ENCODE results near the gene DENND1A. TPM values are rescaled to one million over a fixed set of nuclear protein-coding genes. Genes with fewer than 3 reads are reported as not detected.
"Not testable (repeated sequence)": the region's sequence is repeated elsewhere in the genome, so short reads cannot be mapped to it uniquely, and the experiment has no call there.

The DENND1A gene
- total and polyA plus RNA-seq, 2 experiments from 2014 or later = 13.1 to 28.7 TPM

- Histone ChIP-seq H3K79me2 (replicated peaks; ENCODE audit: insufficient read depth) (no peaks in the 10 kb centered on the region), H3K27ac (ENCODE audit: low read depth) (no peak overlapping the region), H3K4me1 (ENCODE audit: insufficient read depth) (no peaks in the 10 kb centered on the region; the same call in 1 of the 2 replicates), H3K4me3 (no peak overlapping the region), H3K36me3 (ENCODE audit: insufficient read depth) (no peaks in the 10 kb centered on the region), H4K20me1 (replicated peaks; ENCODE audit: insufficient read depth) (no peaks in the 10 kb centered on the region; the same call in 1 of the 2 replicates), H3K27me3 (ENCODE audit: insufficient read depth) (no peaks in the 10 kb centered on the region), H2AFZ (no peak overlapping the region), H3K4me2 (no peak overlapping the region), H3K9me2 (ENCODE audit: insufficient read depth) (no peaks in the 10 kb centered on the region), H3F3A (replicated peaks; ENCODE audit: low read depth) (peaks cover 10% of the 10 kb centered on the region; the same call in 1 of the 2 replicates)
- H3K4me1 Mint-ChIP-seq = peaks cover 16% of the 10 kb centered on the region
- no peaks in the 10 kb centered on the region for H3K9me3 Mint-ChIP-seq
- TF ChIP-seq, protein P1, sequence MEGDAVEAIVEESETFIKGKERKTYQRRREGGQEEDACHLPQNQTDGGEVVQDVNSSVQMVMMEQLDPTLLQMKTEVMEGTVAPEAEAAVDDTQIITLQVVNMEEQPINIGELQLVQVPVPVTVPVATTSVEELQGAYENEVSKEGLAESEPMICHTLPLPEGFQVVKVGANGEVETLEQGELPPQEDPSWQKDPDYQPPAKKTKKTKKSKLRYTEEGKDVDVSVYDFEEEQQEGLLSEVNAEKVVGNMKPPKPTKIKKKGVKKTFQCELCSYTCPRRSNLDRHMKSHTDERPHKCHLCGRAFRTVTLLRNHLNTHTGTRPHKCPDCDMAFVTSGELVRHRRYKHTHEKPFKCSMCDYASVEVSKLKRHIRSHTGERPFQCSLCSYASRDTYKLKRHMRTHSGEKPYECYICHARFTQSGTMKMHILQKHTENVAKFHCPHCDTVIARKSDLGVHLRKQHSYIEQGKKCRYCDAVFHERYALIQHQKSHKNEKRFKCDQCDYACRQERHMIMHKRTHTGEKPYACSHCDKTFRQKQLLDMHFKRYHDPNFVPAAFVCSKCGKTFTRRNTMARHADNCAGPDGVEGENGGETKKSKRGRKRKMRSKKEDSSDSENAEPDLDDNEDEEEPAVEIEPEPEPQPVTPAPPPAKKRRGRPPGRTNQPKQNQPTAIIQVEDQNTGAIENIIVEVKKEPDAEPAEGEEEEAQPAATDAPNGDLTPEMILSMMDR (conservative IDR thresholded peaks at IDR 0.05; ENCODE audit: low read depth in 2 of 2) = peak; percentile 81 to 82
- TF ChIP-seq STAT1 (IDR thresholded peaks at IDR 0.05; ENCODE audit: unreplicated experiment) = no peak
- H3K27ac Mint-ChIP-seq = no peak overlapping the region
- DNase-seq (ENCODE audit: low spot score) (peak; percentile 82), ATAC-seq (peak; percentile 64)
- no peak overlapping the region for H3K4me3 Mint-ChIP-seq
- peaks cover 9% of the 10 kb centered on the region for H3K27me3 Mint-ChIP-seq (ENCODE audit: insufficient read depth, low read depth, poor library complexity)
- H3K36me3 Mint-ChIP-seq (ENCODE audit: low read depth) = no peaks in the 10 kb centered on the region
These were observed 530.0 kb downstream of the DENND1A start for GRCh38 chr9:123399803-123400378.

- not testable (repeated sequence) for H3K9me3 Mint-ChIP-seq; DNase-seq (ENCODE audit: low spot score); H3K27ac ChIP-seq (ENCODE audit: low read depth); H3K27me3 ChIP-seq (ENCODE audit: insufficient read depth); ATAC-seq; H4K20me1 ChIP-seq (replicated peaks; ENCODE audit: insufficient read depth); H3K27ac Mint-ChIP-seq; H3K79me2 ChIP-seq (replicated peaks; ENCODE audit: insufficient read depth); H3K9me2 ChIP-seq (ENCODE audit: insufficient read depth); H3K36me3 Mint-ChIP-seq (ENCODE audit: low read depth); H2AFZ ChIP-seq; H3K4me2 ChIP-seq; H3K36me3 ChIP-seq (ENCODE audit: insufficient read depth); H3K4me1 ChIP-seq (ENCODE audit: insufficient read depth); H3K4me3 ChIP-seq; H3K4me3 Mint-ChIP-seq
- peaks cover 10% of the 10 kb centered on the region; the same call in 1 of the 2 replicates for H3F3A ChIP-seq (replicated peaks; ENCODE audit: low read depth)
- peaks cover 13% of the 10 kb centered on the region for H3K27me3 Mint-ChIP-seq (ENCODE audit: insufficient read depth, low read depth, poor library complexity)
- H3K4me1 Mint-ChIP-seq = peaks cover 24% of the 10 kb centered on the region
These were observed 531.0 kb downstream of the DENND1A start for GRCh38 chr9:123398938-123399337.

GRCh38 chr9:123397975-123398374, 532.0 kb downstream of the DENND1A start:
- Mint-ChIP-seq H3K4me3 (no peak overlapping the region), H3K27me3 (ENCODE audit: insufficient read depth, low read depth, poor library complexity) (peaks cover 13% of the 10 kb centered on the region), H3K4me1 (peaks cover 20% of the 10 kb centered on the region), H3K36me3 (ENCODE audit: low read depth) (no peaks in the 10 kb centered on the region), H3K9me3 (peaks cover 3% of the 10 kb centered on the region; the same call in 1 of the 3 replicates), H3K27ac (no peak overlapping the region)
- Histone ChIP-seq H3K4me3 (no peak overlapping the region), H3K27me3 (ENCODE audit: insufficient read depth) (no peaks in the 10 kb centered on the region), H2AFZ (no peak overlapping the region), H3K27ac (ENCODE audit: low read depth) (no peak overlapping the region), H3K4me1 (ENCODE audit: insufficient read depth) (no peaks in the 10 kb centered on the region), H3K4me2 (no peak overlapping the region), H3K9me2 (ENCODE audit: insufficient read depth) (no peaks in the 10 kb centered on the region), H4K20me1 (replicated peaks; ENCODE audit: insufficient read depth) (no peaks in the 10 kb centered on the region; the same call in 1 of the 2 replicates), H3K36me3 (ENCODE audit: insufficient read depth) (no peaks in the 10 kb centered on the region), H3K79me2 (replicated peaks; ENCODE audit: insufficient read depth) (no peaks in the 10 kb centered on the region), H3F3A (replicated peaks; ENCODE audit: low read depth) (peaks cover 5% of the 10 kb centered on the region; the same call in 1 of the 2 replicates)
- ATAC-seq (no peak), DNase-seq (ENCODE audit: low spot score) (no peak)
- no peak for TF ChIP-seq POLR2AphosphoS5 (IDR thresholded peaks at IDR 0.05; ENCODE audit: low read depth)
- TF ChIP-seq NANOG (IDR thresholded peaks at IDR 0.05; ENCODE audit: borderline replicate concordance) = no peak
- no peak for TF ChIP-seq ZNF331 (CRISPR knock-in tag; IDR thresholded peaks at IDR 0.05; ENCODE audit: low read depth)
- TF ChIP-seq JUNB (IDR thresholded peaks at IDR 0.05; ENCODE audit: unreplicated experiment) = no peak
